ENCODE measurements around the gene UGGT1.

Gene UGGT1

GRCh38 chr2:128217671-128218070 is 126.7 kb downstream of the UGGT1 start:
- no peak for TF ChIP-seq CTCF (IDR thresholded peaks at IDR 0.05; ENCODE audit: control extremely low read depth, extremely low read depth, low read depth, missing control alignments)
- POLR2A ChIA-PET = no interaction called here
- CTCF ChIA-PET = interaction anchor here (0.9 to 2.6 kb wide), 3 partner anchors 12 to 19 kb away, joined by 3 to 7 read pairs (median 5); no protein-coding TSS in a partner anchor
- no peak for DNase-seq (ENCODE audit: extremely low spot score)

- POLR2A ChIA-PET = no interaction called here
- no peak for DNase-seq (ENCODE audit: extremely low spot score)
- TF ChIP-seq CTCF (IDR thresholded peaks at IDR 0.05; ENCODE audit: control extremely low read depth, extremely low read depth, low read depth, missing control alignments) = no peak
- CTCF ChIA-PET = no interaction called here
Observed at GRCh38 chr2:128219891-128220290, 128.9 kb downstream of the UGGT1 start.

- ChIA-PET POLR2A (no interaction called here), CTCF (no interaction called here)
- DNase-seq (ENCODE audit: extremely low spot score) = no peak
- no peak for TF ChIP-seq CTCF (IDR thresholded peaks at IDR 0.05; ENCODE audit: control extremely low read depth, extremely low read depth, low read depth, missing control alignments)
Observed at GRCh38 chr2:128227862-128228261, 136.9 kb downstream of the UGGT1 start.

GRCh38 chr2:128228894-128229293 is 137.9 kb downstream of the UGGT1 start:
- DNase-seq (ENCODE audit: extremely low spot score) = no peak
- POLR2A ChIA-PET = no interaction called here
- CTCF ChIA-PET = no interaction called here
- no peak for TF ChIP-seq CTCF (IDR thresholded peaks at IDR 0.05; ENCODE audit: control extremely low read depth, extremely low read depth, low read depth, missing control alignments)

- peak; percentile 96 for DNase-seq (ENCODE audit: extremely low spot score)
- ChIA-PET CTCF (interaction anchor here (0.6 to 2.7 kb wide), 8 partner anchors 10 to 170 kb away, joined by 3 to 22 read pairs (median 4); no protein-coding TSS in a partner anchor), POLR2A (no interaction called here)
- peak; percentile 92 for TF ChIP-seq CTCF (IDR thresholded peaks at IDR 0.05; ENCODE audit: control extremely low read depth, extremely low read depth, low read depth, missing control alignments)
Observed at GRCh38 chr2:128232965-128233789, 142.2 kb downstream of the UGGT1 start.

GRCh38 chr2:128233790-128234395 is 142.9 kb downstream of the UGGT1 start:
- DNase-seq (ENCODE audit: extremely low spot score) = no peak
- TF ChIP-seq CTCF (IDR thresholded peaks at IDR 0.05; ENCODE audit: control extremely low read depth, extremely low read depth, low read depth, missing control alignments) = no peak
- ChIA-PET POLR2A (no interaction called here), CTCF (interaction anchor here (0.6 to 1.8 kb wide), 9 partner anchors 10 to 172 kb away, joined by 3 to 14 read pairs (median 3); no protein-coding TSS in a partner anchor)
